Effector CD4-positive, alpha-beta T cell (primary cell): ENCODE measurements around the gene LSM7.
A peak's percentile ranks its signal among the peaks of the same experiment; 100 is the strongest.

Experiments
- DNase-seq: peaks from one replicate; pipeline ENCODE4 v3.0.0-alpha.2; 2020

The LSM7 gene

DNA sequence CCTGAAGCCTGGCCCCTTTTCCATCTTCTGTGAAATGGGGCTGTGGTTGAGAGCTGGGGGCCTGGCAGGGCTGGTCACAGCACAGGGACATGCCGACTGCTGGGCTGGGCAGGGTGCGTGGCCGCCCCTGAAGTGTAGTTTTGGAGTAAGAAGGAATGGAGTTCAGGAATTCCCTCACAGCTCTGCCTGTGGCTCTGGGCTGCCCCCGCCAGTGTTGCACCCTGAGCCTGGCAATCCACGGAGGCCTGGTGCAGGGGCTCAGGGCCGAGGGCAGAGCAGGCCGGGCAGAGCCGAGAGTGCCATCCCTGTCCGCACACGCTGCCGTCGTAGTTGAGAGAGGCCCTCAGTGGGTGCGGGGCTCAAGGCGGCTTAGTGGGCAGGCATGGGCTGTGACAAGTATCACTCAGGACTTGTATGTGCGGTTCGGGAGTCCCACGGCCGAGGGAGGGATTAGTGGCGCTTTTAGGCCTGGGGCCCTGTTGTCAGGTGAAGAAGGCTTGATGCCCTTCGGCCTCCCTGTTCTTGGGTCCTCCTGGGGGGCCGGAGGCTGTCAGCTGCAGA is 9.7 kb upstream of the LSM7 start:
- no peak for DNase-seq

DNA sequence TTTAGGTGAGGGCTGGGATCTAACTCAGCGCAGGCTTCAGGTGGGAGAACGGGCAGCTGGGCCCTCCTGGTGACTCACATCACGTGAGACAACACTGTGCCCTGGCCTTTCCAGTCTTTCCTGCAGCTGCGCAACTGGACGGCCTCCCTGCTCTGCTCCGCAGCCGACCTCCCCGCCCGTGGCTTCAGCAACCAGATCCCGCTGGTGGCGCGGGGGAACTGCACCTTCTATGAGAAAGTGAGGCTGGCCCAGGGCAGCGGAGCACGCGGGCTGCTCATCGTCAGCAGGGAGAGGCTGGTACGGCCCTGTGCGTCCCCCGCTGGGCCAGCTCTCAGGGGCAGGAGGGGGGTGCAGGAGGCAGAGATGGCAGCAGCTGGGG is 8.9 kb upstream of the LSM7 start:
- no peak for DNase-seq

DNA sequence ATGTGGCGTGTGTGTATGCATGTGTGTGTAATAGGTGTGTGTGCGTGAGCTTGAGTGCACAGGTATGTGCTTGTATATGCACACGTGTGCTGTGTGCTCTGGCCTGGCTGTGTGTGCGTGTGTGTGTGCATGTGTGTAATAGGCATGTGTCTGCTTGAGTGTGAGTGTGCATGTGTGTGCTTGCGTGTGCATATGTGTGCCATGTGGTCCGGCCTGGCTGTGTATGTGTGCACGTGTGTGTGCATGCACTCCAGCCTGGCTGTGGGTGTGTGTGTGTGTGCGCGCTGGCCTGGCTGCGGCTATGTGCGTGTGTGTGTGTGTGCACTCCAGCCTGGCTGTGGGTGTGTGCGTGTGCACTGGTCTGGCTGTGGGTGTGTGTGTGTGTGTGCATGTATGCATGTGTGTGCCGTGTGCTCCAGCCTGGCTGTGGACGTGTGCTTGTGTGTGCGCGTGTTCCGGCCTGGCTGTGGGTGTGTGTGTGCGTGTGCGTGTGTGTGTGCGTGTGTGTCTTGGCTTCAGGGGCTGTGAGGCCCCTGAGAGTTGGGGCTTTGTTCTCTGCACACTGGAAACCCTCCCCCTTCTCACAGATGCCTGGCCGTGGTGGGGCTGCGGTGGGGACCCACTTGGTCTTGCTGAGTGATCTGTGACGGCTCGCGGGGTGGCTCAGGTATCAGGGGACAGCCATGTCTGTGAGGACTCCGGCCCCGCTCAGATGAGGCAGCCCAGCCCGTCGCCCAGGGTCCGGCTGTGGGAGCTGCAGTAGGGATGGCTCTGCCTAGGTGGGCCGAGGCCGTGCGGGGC is 8.3 kb upstream of the LSM7 start:
- DNase-seq, result no peak

DNA sequence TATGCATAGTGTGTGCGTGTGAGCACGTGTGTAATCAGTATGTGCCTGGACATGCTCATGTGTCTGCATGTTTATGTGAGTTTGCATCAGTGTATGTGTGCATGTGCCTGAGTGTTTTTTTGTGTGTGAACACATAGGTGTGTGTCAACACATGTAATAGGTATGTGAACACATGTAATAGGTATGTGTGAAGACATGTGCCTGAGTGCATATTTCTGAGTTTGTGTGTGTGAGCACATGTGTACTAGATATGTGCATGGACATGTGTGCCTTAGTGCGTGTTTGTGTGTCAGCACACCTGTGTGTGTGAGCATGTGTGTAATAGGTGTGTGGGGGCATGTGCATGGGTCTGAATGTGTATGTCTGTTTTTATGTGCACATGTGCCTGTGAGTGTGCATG is 7.5 kb upstream of the LSM7 start:
- no peak for DNase-seq

DNA sequence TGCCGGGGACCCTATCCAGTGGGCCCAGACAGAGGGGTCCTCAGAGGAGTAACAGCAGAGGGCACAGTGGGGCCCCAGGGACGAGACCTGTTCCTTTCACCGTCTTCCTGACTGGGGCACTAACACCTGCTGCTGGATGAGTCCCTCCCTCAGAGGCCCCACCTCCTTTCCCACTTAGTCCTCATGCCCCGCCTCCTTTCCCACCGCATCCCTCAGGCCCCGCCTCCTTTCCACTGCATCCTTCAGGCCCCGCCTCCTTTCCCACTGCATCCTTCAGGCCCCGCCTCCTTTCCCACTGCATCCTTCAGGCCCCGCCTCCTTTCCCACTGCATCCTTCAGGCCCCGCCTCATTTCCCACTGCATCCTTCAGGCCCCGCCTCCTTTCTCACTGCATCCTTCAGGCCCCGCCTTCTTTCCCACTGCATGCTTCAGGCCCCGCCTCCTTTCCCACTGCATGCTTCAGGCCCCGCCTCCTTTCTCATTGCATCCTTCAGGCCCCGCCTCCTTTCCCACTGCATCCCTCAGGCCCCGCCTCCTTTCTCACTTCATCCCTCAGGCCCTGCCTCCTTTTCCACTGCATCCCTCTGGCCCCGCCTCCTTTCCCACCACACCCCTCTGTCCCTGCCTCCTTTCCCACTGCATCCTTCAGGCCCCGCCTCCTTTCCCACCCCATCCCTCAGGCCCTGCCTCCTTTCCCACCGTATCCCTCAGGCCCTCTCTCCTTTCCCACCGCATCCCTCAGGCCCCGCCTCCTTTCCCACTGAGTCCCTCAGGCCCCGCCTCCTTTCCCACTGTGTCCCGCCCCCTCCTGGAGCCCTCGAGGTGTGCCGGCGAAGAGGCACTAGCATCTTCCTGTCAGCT is 6.8 kb upstream of the LSM7 start:
- no peak for DNase-seq

DNA sequence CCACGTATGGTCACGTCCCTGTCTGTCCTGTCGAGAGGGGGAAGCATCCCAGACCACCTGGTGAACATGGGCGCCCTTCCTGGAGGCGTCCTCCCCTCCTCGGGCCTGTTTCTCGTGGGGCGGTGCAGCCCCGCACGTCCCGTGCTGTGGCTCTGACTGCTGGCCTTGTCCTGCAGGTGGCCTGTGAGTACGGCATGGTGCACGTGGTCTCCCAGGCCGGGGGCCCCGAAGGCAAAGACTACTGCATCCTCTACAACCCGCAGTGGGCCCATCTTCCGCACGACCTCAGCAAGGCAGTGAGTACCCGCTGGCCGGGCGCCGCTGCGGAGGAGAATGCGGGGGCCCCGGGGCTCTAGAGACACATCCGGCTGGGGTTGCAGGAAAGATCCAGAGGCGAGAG is 6.0 kb upstream of the LSM7 start:
- no peak for DNase-seq

DNA sequence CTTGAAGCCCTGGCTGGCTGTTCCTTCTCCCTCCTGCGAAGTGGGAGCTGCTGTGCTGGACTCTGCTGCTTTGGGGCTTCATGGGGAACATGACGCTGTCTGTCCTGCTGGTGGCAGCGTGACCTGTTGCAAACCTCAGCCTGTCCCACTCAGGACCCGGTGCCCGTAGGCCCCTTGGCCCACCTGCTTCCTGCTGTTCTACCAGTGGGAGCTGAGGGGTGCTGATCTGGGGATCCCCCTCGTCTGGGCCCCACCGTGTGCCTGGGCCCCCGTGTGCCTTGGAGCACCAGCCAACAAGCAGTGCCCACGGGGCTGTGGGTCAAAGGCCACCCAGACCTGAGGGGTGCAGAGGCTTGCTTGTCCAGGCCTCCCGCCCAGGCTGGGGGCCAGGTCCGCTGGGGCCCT is 5.4 kb upstream of the LSM7 start:
- no peak for DNase-seq

DNA sequence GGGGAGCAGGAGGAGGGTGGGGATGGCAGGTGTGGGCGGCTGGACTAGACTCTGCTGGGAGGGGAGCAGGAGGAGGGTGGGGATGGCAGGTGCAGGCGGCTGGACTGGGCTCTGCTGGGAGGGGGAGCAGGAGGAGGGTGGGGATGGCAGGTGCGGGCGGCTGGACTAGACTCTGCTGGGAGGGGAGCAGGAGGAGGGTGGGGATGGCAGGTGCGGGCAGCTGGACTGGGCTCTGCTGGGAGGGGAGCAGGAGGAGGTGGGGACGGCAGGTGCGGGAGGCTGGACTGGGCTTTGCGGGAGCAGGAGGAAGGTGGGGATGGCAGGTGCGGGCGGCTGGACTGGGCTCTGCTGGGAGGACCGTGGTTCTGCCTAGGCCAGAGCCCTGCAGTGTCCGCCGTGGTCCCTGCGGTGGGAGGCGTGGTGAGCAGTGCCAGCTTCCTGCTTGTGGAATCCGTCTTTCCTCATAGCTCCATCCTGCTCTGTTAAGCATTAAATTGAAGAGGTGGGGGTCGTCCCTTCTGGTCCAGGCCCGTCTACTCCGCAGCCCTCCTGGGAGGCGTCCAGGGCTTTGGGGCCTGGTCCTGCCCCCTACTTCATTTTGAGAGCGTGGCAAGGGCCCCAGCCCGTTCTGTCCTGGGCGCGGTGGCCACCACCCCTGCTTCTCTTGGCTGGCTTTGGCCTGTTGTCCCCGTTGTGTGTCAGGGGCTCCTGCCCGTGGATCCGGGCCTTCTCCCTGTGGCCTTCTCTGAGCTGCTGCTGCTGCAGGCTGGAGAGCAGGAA is 4.8 kb upstream of the LSM7 start:
- DNase-seq, result no peak

DNA sequence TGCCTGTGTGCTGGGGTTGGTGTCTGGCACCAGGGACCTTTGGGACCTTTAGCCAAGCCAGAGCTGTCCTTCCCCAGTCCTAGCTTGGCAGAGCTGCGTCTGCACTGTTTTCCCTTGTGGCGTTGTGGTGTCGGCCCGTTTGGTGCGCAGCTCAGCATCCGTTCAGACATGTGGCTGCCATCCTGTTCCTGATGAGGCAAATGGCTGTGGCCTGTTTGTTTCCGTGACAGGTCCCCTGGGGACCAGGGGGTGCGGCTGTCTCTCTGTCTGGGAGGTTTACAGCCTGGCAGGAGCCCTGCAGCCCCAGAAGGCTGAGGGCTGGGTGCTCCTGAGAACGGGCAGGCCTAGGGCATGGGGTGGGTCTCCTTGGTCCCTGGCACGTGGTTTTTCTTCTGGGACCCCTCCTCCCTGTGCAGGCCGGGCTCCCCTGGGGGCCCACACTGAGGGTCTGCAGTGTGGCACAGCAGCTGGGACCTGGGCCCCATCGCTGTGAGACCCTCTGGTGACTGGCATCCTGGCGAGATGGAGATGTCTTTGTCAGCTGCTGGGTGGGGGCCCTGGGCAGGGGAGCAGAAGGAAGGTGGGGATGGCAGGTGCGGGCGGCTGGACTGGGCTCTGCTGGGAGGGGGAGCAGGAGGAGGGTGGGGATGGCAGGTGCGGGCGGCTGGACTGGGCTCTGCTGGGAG is 4.1 kb upstream of the LSM7 start:
- DNase-seq, result peak; percentile 24

DNA sequence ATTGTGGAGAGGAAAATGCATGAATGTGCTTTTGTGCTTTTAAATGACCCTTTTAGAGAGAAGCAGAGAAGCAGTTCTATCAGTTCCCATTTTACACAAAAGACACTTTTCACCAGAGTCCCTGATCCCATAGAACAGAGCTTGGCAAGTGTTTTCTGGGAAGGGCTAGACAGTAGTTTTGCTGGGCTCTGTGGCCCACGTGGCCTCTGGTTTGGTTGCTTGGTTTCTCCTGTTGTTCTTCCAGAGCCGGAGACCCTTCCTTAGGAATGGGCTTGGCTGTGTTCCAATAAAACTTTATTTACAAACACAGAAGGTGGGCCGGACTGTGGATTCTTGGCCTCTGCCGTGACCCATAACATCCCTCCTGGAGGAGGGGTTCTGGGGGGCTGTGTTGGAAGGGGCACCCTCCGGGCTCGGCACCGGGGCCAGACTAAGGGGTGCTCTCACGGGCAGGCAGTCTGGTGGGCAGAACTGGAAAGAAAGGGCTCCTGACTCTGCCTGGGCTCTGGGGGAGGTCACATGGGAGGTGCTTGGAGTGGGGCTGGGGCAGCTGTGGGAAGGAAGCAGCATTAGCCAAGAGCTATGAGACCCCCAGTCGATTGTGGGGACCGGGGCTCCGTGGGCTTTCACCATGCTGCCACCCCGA is 3.3 kb upstream of the LSM7 start:
- no peak for DNase-seq

DNA sequence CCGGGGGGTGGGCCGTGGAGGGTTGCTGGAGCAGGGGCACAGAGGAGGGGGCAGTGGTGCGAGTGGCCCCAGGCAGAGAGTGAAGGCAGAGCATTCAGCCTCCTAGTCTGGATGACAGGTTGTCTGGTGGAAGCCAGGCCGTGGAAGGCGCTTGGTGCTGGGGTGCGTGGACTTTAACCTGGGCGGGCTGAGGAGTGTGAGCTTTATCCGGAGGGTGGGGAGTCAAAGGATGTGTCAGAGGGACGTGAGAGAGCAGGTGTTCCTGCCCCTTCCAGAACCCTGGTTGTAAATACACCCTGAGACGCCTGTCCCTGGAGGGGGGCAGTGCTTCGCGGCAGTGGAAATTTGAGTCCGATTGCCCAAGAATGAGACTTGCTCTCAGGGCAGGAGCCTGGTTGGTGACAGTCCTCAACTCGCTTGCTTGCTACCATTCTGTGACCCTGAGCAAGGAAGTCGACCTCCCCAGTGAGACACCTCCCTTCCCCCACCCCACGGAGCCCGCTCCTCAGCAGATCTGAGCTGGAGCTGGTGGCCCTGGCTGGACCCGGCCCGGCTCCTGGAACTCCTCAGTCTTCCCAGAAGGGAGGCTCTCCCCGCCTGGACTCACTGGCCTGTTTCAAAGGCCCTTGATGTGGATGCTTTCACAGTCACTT is 2.4 kb upstream of the LSM7 start:
- no peak for DNase-seq

DNA sequence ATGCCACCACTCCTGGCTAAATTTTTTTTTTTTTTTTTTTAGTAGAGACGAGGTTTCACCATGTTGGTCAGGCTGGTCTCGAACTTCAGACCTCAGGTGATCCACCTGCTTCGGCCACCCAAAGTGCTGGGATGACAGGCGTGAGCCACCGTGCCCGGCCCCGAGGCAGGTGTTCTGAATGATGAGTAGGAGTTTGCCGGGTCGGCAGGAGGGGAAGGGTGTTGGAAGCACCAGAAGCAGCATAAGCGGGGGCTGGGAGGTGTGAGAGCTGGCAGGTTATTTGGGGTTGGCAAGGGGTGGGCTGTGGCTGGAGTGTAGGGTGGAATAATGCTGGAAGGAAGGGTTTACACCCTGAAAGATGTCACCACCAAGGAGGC is 1.9 kb upstream of the LSM7 start:
- DNase-seq, result no peak

DNA sequence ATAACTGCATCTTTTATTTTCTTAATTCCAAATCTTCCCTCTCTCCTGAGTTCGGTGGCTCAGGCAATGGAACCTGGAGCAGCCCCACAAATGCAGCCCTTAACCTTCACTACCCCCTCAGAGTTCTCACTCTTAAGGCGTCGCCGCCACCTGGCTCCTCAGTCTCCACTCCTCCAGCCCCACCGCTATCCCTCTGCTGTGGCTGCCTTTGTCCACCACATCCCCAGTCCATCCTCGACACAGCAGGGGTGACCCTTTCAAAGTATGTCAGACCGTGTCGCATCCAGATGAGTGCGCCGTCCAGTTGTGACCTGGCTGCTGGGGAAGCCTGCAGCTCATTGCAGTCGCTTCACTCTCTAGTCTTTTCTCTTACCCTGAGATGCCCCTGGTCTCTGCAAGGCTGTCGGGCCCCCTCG is 1.1 kb upstream of the LSM7 start:
- DNase-seq, result no peak

DNA sequence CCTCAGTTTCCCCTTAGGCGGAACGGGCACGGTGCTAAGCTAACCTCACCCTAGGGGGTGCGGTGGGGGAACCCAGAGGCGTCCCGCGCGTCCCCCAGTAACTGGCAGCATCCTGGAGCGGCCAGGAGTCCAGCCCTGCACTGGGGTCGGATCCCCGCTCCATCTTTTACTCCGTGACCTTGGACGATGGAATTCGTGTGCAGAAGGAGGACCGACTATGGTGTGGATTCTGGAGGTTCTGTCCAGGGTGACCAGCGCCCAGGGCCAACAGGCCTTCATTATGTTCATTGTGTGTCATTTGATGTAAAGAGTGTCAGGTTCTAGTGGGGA is 728 bp upstream of the LSM7 start:
- no peak for DNase-seq

DNA sequence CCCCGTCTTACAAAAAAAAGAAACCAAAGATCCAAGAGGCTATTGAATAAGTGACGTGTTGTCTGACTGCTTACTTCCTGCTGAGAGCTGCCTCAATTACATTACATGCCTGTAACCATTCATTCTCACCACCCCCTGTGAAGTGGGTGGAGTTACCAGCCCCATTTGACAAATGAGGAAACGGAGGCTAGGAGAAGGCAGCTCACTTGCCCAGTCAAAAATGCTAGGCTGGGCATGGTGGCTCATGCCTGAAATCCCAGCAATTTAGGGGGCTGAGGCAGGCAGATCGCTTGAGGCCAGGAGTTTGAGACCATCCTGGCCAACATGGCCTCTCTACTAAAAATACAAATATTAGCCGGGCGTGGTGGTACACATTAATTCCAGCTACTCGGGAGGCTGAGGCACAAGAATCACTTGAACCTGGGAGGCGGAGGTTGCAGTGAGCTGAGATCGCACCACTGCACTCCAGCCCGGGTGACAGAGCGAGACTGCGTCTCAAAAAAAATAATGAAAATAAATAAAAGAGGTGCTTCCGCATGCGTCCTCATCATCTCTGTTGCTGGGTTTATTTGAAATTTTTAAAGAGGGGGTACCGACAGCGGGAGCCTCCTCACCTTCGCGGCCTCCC is 499 bp downstream of the LSM7 start:
- peak; percentile 40 for DNase-seq

DNA sequence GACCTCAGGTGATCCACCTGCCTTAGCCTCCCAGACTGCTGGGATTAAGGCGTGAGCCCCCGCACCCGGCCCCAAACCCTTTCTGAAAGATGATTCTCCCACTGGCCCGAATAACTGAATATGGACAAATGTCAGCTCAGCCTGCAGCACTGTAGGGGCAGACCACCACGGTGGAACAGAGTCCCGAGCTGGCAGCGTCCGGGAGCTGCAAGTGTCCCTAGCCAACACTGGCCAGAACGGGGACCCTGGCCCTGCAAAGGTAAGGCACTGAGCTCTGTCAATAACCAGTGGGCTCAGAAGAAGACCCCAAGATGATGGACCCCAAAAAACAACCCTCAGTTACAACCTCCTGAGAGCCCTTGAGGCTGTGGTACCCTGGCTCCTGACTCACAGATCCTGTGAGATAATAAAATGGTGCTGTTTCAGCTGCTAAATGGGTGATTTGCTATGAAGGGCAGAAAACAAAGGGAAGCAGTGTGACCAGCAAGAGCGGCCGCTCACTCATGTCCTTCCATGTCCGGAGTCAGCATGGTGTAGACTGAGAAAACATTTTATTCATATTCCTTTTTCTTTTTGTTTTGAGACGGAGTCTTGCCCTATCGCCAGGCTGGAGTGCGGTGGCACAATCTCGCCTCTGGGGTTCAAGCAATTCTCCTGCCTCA is 1.6 kb downstream of the LSM7 start:
- no peak for DNase-seq

DNA sequence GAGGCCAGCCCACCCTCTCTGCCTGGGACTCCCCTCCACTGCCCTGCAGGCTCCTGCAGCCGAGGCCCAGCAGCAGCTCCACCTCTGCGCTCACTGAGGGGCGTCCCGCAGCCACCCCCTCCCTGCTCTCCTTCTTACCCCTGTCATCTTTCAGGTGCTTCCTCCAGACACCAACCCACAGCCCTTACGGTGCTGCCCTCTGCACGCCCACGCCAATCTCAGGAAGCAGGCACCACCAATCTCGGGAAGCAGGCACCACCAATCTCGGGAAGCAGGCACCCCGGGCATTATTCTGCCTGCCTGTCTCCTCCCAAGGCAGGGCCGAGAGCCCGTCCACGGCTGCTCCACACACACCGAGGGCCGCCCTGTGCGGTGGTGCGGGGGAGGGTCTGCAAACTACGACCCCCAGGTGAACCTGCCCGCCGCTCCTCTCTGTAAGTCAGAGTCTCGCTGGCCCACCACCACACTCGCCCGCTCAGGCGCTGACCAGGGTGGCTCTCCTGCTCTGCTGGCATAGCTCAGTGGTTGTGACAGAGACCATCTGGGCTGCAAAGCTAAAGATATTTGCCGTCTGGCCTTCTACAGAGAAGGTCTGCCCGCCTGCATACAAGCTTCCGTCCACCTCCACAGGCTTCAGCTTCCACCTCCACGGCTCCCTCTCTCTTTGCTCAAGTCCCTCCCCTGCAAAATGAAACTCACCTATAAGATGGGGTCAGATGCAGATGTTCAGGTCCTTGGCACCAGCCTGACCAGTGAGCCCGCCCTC is 2.9 kb downstream of the LSM7 start:
- DNase-seq, result no peak

DNA sequence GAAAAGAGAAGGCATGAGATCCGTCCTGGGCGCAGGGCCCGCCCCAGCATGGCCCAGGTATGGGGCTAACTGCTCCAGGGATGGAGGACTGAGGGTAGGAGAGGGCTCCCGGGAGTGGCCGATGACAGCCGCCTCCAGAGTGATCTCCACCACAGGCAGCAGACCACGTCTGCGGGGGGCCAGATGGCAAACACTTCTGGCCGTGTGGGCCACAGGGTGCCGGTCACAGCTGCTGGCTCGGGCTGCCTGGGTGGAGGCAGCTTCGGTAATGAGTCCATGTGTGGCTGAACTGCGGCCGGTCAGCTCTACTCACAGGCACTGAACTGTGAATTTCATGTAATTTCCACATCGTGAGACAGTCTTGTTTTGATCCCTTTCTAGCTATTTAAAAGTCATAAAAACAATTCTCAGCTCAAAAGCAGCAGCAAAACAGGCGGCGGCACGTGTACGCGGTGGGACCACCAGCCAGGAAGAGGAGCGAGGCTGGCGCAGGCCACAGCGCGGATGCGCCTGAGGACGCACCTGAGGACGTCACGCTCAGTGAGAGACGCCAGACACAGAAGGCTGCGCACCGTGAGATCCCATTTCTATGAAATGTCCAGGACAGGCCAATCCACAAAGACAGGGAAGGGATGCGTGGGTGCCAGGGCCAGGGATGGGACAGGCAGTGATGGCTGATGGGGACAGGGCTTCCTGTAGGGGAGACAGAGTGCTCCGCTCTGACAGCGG is 4.0 kb downstream of the LSM7 start:
- no peak for DNase-seq

DNA sequence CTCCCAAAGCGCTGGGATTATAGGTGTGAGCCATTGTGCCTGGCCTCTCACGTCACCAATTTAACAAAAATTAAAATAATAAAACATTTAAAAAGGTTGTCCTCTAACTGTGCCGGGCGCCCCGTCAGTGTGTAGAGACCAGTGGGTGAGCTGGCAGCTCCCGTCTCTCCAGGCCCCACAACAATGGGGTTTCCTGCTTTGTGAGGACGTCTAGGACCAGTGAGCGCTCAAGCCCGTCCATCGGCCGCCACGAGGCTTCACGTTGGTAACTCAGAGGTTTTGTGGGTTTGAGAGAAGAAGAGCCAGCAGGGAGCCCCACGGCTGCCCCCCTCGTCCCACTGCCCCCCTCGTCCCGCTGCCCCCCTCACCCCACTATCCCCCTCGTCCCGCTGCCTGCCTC is 4.7 kb downstream of the LSM7 start:
- DNase-seq, result no peak
